ENCODE measurements around the gene PRDM16. TPM values are rescaled to one million over a fixed set of nuclear protein-coding genes. Genes with fewer than 3 reads are reported as not detected.

The PRDM16 gene
- polyA plus RNA-seq, 1 of the 3 experiments (the other 2 are of a cell fraction), result not detected

DNA sequence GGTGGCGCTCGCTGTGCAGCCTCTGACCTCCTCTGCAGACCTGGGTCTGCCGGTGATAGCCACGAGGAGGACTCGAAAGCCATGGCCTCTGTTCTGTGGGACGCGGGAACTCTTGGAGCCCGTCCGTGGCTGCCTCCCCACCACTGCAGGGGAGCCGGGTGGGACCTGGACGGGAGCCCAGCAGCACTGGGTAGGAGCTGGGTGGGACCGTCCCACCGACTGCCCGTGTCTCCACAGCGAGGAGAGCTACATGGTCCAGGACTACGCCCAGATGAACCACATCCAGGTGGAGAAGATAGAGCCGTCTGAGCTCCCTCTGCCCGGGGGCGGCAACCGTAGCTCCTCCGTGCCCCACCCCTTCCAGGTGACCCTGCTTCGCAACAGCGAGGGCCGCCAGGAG is 409.2 kb downstream of the PRDM16 start:
- TF ChIP-seq RCOR1 (IDR thresholded peaks at IDR 0.05; ENCODE audit: low read length), result no peak
- no peak for TF ChIP-seq MXI1 (IDR thresholded peaks at IDR 0.05; ENCODE audit: low read depth, low read length)
- TF ChIP-seq RAD21 (IDR thresholded peaks at IDR 0.05; ENCODE audit: low read length), result no peak
- no peak for TF ChIP-seq USF1 (IDR thresholded peaks at IDR 0.05; ENCODE audit: borderline replicate concordance, low read depth)
- TF ChIP-seq GABPA (IDR thresholded peaks at IDR 0.05; ENCODE audit: low read depth), result no peak
- TF ChIP-seq NRF1 (IDR thresholded peaks at IDR 0.05; ENCODE audit: low read depth, low read length), result no peak
- TF ChIP-seq JUND (IDR thresholded peaks at IDR 0.05), result no peak
- no peak for TF ChIP-seq POLR2AphosphoS5 (IDR thresholded peaks at IDR 0.05; ENCODE audit: low read depth, low read length)
- TF ChIP-seq SMC3 (IDR thresholded peaks at IDR 0.05; ENCODE audit: low read depth, low read length), result no peak
- TF ChIP-seq NFIC (IDR thresholded peaks at IDR 0.05; ENCODE audit: borderline replicate concordance), result no peak
- no peaks in the 10 kb centered on the region for H3K79me2 ChIP-seq (ENCODE audit: insufficient read depth)
- no peak overlapping the region for H2AFZ ChIP-seq (ENCODE audit: low read depth)
- no peaks in the 10 kb centered on the region for H3K9me2 ChIP-seq
- no peaks in the 10 kb centered on the region for H3K36me3 ChIP-seq (replicated peaks in 1 of 2; ENCODE audit: control insufficient read depth in 1 of 2, insufficient read depth in 2 of 2, low read length in 1 of 2)
- DNase-seq, result no peak
- no peaks in the 10 kb centered on the region for H3F3A ChIP-seq (replicated peaks; ENCODE audit: insufficient read depth)
- H3K9me3 ChIP-seq, result no peaks in the 10 kb centered on the region
- WGBS (ENCODE audit: low lambda C conversion rate), result 80% methylated on average over 5 of the region's 24 CpGs
- ChIA-PET POLR2A (interaction anchor here (0.5 kb wide), 1 partner anchor 410 kb away, joined by 3 read pairs; no protein-coding TSS in a partner anchor), CTCF (interaction anchor here (0.6 to 2.5 kb wide), 5 partner anchors 13 to 362 kb away, joined by 3 to 21 read pairs (median 4); no protein-coding TSS in a partner anchor)
- no peaks in the 10 kb centered on the region for H4K20me1 ChIP-seq (ENCODE audit: insufficient read depth)
- H3K4me1 ChIP-seq (ENCODE audit: control insufficient read depth in 1 of 2, insufficient read depth in 2 of 2, low read depth in 1 of 2, low read length in 1 of 2), result peaks cover 0 to 2% of the 10 kb centered on the region in 2 experiments; a peak in 2 of 4 replicates
- H3K27ac ChIP-seq (ENCODE audit: low read depth in 2 of 2, low read length in 1 of 2), result no peak overlapping the region
- no peaks in the 10 kb centered on the region for H3K27me3 ChIP-seq (ENCODE audit: insufficient read depth)
- H3K4me3 ChIP-seq (ENCODE audit: low read depth in 2 of 2, low read length in 1 of 2), result no peak overlapping the region
- H3K9ac ChIP-seq, result no peak overlapping the region
- H3K4me2 ChIP-seq, result no peak overlapping the region

- Histone ChIP-seq H2AFZ (ENCODE audit: low read depth) (no peak overlapping the region), H3K27me3 (ENCODE audit: insufficient read depth) (no peaks in the 10 kb centered on the region), H4K20me1 (ENCODE audit: insufficient read depth) (no peaks in the 10 kb centered on the region), H3K36me3 (replicated peaks in 1 of 2; ENCODE audit: control insufficient read depth in 1 of 2, insufficient read depth in 2 of 2, low read length in 1 of 2) (no peaks in the 10 kb centered on the region), H3K4me1 (ENCODE audit: control insufficient read depth in 1 of 2, insufficient read depth in 2 of 2, low read depth in 1 of 2, low read length in 1 of 2) (peaks cover 0 to 5% of the 10 kb centered on the region in 2 experiments; a peak in 1 of 4 replicates), H3K9me2 (no peaks in the 10 kb centered on the region), H3K27ac (ENCODE audit: low read depth in 2 of 2, low read length in 1 of 2) (no peak overlapping the region), H3K9ac (no peak overlapping the region), H3K79me2 (ENCODE audit: insufficient read depth) (no peaks in the 10 kb centered on the region), H3K4me3 (ENCODE audit: low read depth in 2 of 2, low read length in 1 of 2) (no peak overlapping the region), H3F3A (replicated peaks; ENCODE audit: insufficient read depth) (no peaks in the 10 kb centered on the region), H3K4me2 (no peak overlapping the region), H3K9me3 (no peaks in the 10 kb centered on the region)
- ChIA-PET CTCF (interaction anchor here (1.0 to 4.0 kb wide), 5 partner anchors 8 to 85 kb away, joined by 3 to 57 read pairs (median 13); no protein-coding TSS in a partner anchor), POLR2A (no interaction called here)
- DNase-seq, result no peak
- WGBS (ENCODE audit: low lambda C conversion rate), result 77% methylated on average over 11 of the region's 30 CpGs
- TF ChIP-seq FOXJ3 (CRISPR knock-in tag; IDR thresholded peaks at IDR 0.05) (no peak), FOSL2 (IDR thresholded peaks at IDR 0.05; ENCODE audit: borderline replicate concordance, low read depth) (no peak), GABPA (IDR thresholded peaks at IDR 0.05; ENCODE audit: low read depth) (no peak), RXRA (IDR thresholded peaks at IDR 0.05; ENCODE audit: borderline replicate concordance, low read depth) (no peak), YY1 (IDR thresholded peaks at IDR 0.05; ENCODE audit: low read depth) (no peak), SMC3 (IDR thresholded peaks at IDR 0.05; ENCODE audit: low read depth, low read length) (no peak), RAD21 (IDR thresholded peaks at IDR 0.05; ENCODE audit: low read length) (no peak), CHD2 (IDR thresholded peaks at IDR 0.05; ENCODE audit: low read length, partially characterized antibody) (no peak)
- TF ChIP-seq, protein P1, sequence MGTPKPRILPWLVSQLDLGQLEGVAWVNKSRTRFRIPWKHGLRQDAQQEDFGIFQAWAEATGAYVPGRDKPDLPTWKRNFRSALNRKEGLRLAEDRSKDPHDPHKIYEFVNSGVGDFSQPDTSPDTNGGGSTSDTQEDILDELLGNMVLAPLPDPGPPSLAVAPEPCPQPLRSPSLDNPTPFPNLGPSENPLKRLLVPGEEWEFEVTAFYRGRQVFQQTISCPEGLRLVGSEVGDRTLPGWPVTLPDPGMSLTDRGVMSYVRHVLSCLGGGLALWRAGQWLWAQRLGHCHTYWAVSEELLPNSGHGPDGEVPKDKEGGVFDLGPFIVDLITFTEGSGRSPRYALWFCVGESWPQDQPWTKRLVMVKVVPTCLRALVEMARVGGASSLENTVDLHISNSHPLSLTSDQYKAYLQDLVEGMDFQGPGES (IDR thresholded peaks at IDR 0.05; ENCODE audit: low read depth, low read length), result no peak
Measured at GRCh38 chr1:3479511-3480368, 410.7 kb downstream of the PRDM16 start.

Measured in SK-N-SH (cell line).